Muscle layer of colon (tissue), 2 donors: ENCODE data around the gene OR2V2.

Experiments
- H3K27ac ChIP-seq: one replicate; pipeline ENCODE4 v1.7.0; 2013; ENCODE audit warnings: low read depth, mild to moderate bottlenecking, low read length, moderate library complexity
- H3K27me3 ChIP-seq, 2 donors: one replicate each; pipeline ENCODE4 v1.7.0; 2013; ENCODE audit warnings: low read length in 2 of 2, mild to moderate bottlenecking in 2 of 2; ENCODE audit not compliant: insufficient read depth in 2 of 2, control insufficient read depth in 1 of 2
- H3K36me3 ChIP-seq: one replicate; pipeline ENCODE4 v1.7.0; 2013; ENCODE audit warnings: mild to moderate bottlenecking, low read length; ENCODE audit not compliant: insufficient read depth
- H3K4me1 ChIP-seq: one replicate; pipeline ENCODE4 v1.7.0; 2013; ENCODE audit warnings: mild to moderate bottlenecking, low read length; ENCODE audit not compliant: insufficient read depth
- H3K4me3 ChIP-seq, 2 donors: one replicate each; pipeline ENCODE4 v1.7.0; 2013; ENCODE audit warnings: low read length in 2 of 2, low read depth in 1 of 2, mild to moderate bottlenecking in 1 of 2, moderate library complexity in 1 of 2
- H3K9ac ChIP-seq: one replicate; pipeline ENCODE4 v1.7.0; 2013; ENCODE audit warnings: low read length
- H3K9me3 ChIP-seq: one replicate; pipeline ENCODE4 v1.7.0; 2013; ENCODE audit warnings: mild to moderate bottlenecking, low read length
- donor health status: abdominal sarcoma.
- donor health status: Adenocarcinoma of cecum.

The OR2V2 gene

GRCh38 chr5:181189962-181190710 lies 42.8 kb downstream of the OR2V2 start:
- Histone ChIP-seq H3K4me1 (peaks cover 13% of the 10 kb centered on the region), H3K9me3 (no peaks in the 10 kb centered on the region), H3K27me3 (no peaks in the 10 kb centered on the region), H3K4me3 (peak overlapping the region; percentile 73 to 94), H3K27ac (peak overlapping the region; percentile 64), H3K36me3 (no peaks in the 10 kb centered on the region), H3K9ac (peak overlapping the region; percentile 63)

DNA sequence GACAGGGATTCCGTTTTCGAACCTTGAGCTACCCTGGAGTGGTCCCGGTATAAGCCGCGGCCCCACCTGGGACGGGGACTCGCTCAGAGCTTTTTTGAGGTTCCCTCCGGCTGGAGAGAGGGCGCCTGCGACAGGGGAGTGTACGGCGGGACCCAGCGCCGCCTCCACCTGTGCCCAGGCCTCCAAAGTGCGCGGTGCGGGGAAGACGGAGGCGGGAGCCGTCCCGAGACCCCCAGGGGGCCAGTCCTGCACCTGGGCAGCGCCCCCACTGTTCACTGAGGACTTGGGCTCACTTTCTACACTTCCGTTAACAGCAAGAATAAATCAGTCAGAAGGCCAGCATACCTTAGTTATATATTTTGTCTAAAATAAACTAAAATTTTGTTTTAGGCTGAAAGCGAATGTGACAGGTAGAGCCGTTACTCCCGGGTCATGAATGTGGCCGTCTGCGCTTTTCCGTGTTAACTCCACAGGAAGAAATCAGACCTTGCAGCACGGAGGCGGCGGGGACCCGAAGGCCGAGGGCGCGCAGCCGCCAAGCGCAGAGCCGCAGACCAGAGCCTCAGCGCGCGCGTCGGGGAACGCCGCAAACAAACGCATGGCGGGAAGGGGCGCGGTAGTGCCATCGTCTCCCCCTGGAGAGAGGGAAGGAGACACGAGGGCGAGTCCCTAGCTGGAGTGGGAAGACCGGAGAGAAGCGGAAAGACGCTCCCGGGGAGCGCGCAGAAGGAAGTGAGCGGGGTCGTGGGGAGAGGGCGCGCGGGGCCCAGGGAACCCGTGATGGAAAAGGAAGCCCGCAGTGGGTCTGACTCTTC lies 43.5 kb downstream of the OR2V2 start:
- Histone ChIP-seq H3K4me3 (peak overlapping the region; percentile 73 to 94), H3K27me3 (no peaks in the 10 kb centered on the region), H3K4me1 (peaks cover 13% of the 10 kb centered on the region), H3K9ac (peak overlapping the region; percentile 53), H3K9me3 (no peaks in the 10 kb centered on the region), H3K27ac (peak overlapping the region; percentile 64), H3K36me3 (no peaks in the 10 kb centered on the region)

DNA sequence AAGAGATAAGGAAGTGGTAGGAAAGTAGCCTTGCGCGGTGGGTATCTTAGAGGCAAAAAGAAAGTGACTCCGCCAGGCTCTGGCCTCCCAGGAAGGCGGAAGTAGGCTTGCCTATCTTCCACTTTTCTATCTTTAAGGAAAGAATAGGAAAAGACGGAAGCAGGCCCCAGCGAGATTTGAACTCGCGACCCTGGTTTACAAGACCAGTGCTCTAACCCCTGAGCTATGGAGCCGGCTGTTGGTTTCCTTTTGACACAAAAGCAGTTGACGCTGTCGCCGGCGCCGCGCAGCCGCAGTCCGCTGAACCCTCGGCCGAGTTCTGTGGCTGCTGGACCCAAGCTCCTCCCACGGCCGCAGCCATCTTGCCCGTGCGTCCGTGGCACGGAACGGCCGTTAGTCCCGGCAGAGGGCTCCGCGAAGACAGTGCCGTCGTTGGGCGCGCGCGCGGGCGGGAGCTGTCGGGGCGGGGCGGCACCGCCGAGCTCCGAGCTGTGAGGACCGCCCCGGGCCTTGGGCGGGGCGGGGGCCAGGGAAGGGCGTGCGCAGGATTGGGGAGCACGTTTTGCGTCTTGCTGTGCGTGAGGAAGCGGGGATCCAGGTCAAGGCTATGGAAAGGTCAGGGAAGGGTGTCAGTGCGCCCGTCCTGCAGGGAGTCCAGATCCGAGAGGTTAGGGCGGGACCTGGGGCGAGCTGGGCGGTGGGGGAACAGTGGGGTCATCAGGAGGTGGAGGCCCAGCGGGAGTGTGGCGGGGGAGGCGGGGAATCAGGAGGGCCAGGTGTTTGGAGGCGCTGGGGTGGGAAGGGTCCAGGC lies 44.3 kb downstream of the OR2V2 start:
- peak overlapping the region; percentile 73 to 94 for H3K4me3 ChIP-seq
- H3K4me1 ChIP-seq = peaks cover 13% of the 10 kb centered on the region
- H3K9ac ChIP-seq = peak overlapping the region; percentile 53
- H3K27ac ChIP-seq = peak overlapping the region; percentile 64
- H3K36me3 ChIP-seq = no peaks in the 10 kb centered on the region
- no peaks in the 10 kb centered on the region for H3K9me3 ChIP-seq
- no peaks in the 10 kb centered on the region for H3K27me3 ChIP-seq

- Histone ChIP-seq H3K9me3 (no peaks in the 10 kb centered on the region), H3K27me3 (no peaks in the 10 kb centered on the region), H3K4me3 (peak overlapping the region; percentile 59 to 94), H3K4me1 (peaks cover 11% of the 10 kb centered on the region), H3K36me3 (no peaks in the 10 kb centered on the region), H3K27ac (peak overlapping the region; percentile 64), H3K9ac (peak overlapping the region; percentile 53)
Measured at GRCh38 chr5:181192337-181193046, 45.1 kb downstream of the OR2V2 start.

- Histone ChIP-seq H3K27ac (no peak overlapping the region), H3K4me3 (no peak overlapping the region), H3K27me3 (no peaks in the 10 kb centered on the region), H3K9ac (no peak overlapping the region), H3K4me1 (peaks cover 7% of the 10 kb centered on the region), H3K9me3 (no peaks in the 10 kb centered on the region), H3K36me3 (no peaks in the 10 kb centered on the region)
Measured at GRCh38 chr5:181193656-181194055, 46.3 kb downstream of the OR2V2 start.

DNA sequence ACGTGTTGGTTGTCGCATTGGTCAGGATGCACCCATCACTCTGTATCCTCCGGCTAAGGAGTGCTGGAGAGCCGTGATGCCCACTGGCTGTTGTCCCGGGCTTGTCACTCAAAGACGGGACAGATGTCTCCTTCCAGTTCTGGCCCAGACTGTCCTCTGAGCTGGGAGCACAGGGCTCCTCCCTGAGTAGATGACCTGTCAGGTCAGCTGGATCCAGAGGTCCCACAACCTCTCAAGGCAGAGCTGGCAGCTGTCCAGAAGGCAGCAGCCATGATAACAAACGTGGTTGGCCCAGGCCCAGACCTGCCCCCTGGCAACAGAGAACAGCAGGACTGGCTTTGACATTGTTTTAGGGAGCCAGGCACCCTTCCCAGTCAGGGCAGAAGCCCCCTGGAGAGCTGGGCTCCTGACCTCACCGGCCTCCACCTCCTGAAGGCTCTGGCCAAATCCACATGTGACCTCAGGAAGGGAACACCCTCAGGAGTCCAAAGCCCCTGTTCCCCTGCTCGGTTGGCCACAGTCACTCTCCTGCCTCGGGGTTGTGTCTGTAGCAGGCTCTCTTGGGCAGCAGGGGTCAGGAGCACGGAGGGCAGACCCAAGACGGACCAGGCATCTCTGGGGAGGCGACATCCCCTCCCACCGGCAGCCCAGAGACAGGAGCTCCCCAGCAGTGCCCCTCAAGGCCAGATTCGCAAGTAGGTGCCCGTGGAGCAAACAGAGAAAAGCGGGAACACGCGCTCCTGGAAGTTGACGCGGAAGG lies 47.3 kb downstream of the OR2V2 start:
- no peak overlapping the region for H3K27ac ChIP-seq
- H3K9ac ChIP-seq = no peak overlapping the region
- H3K4me3 ChIP-seq = no peak overlapping the region

GRCh38 chr5:181195249-181195761 lies 47.9 kb downstream of the OR2V2 start:
- Histone ChIP-seq H3K4me1 (peaks cover 7% of the 10 kb centered on the region), H3K36me3 (no peaks in the 10 kb centered on the region), H3K27me3 (no peaks in the 10 kb centered on the region), H3K9me3 (no peaks in the 10 kb centered on the region), H3K9ac (no peak overlapping the region), H3K4me3 (no peak overlapping the region), H3K27ac (no peak overlapping the region)

More for the DNA sequence above, 47.3 kb downstream of the OR2V2 start:
- Histone ChIP-seq H3K4me1 (peaks cover 7% of the 10 kb centered on the region), H3K9me3 (no peaks in the 10 kb centered on the region), H3K36me3 (no peaks in the 10 kb centered on the region), H3K27me3 (no peaks in the 10 kb centered on the region)

DNA sequence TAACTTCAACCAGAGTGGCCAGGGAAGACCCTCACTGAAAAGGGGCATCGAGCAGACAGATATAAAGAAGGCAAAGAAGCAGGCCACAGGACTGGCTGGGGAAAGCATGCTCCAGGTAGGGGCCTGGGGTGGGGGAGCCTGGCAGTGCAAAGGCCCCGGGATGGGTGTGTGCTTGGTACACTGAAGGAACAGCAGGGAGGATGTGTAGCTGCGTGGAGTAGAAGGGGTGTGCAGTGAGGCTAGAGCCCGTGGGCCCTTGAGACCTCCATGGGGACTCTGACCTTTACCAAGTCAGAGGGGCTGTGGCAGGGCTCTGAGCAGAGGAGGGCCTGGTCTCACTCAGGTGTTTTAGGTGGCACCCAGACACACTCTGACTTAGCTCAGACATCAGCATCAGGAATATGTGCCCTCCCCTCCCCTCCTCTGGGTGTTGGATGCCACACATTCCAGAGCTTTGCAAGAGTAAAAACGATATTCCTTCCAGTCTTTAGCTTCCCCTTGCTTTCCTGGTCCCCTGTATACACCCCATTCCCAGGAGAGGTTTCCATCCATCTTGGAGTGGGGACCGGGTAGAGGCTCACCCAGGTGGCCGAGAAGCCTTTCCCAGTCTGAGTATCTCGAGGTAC lies 50.1 kb downstream of the OR2V2 start:
- Histone ChIP-seq H3K27ac (no peak overlapping the region), H3K36me3 (no peaks in the 10 kb centered on the region)

DNA sequence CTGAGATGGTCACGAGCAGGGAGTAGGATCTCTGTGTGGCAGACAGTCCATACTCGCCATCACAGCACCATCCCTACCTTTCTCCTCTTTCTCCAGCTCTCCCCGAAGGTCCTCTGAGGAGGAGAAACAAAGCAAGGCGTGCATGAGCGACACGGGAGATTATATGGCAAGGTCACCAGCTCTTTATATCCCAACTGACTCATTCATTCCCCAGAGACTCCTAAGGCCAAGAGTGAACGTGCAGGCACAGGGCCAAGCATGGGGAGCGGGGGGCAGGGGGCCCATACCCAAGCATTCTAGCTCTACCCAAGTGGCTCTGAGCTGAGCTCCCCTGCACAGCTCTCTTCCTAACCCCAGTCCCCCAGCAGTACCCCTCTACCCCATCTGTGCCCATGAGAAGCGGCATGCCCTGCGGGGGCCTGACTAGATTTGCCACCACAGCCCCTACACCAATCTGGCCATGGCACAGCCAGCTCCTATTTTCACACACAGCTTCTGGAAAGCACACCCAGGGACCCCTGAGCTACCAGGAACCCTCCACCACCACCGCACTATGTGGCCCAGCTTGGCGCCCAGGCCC lies 50.8 kb downstream of the OR2V2 start:
- H3K27ac ChIP-seq = no peak overlapping the region
- H3K9ac ChIP-seq = no peak overlapping the region
- H3K36me3 ChIP-seq = no peaks in the 10 kb centered on the region
- no peaks in the 10 kb centered on the region for H3K4me1 ChIP-seq
- H3K27me3 ChIP-seq = peaks cover 0 to 2% of the 10 kb centered on the region in 2 donors
- H3K9me3 ChIP-seq = no peaks in the 10 kb centered on the region
- no peak overlapping the region for H3K4me3 ChIP-seq

More for the DNA sequence above, 50.1 kb downstream of the OR2V2 start:
- Histone ChIP-seq H3K4me1 (peaks cover 6% of the 10 kb centered on the region), H3K9ac (no peak overlapping the region), H3K27me3 (no peaks in the 10 kb centered on the region), H3K9me3 (no peaks in the 10 kb centered on the region), H3K4me3 (no peak overlapping the region)
